GM08714 (cell line): ENCODE results near the gene POLR2E.
"Not testable (repeated sequence)": the region's sequence is repeated elsewhere in the genome, so short reads cannot be mapped to it uniquely, and the experiment has no call there.

Experiments used
- H3K4me3 ChIP-seq: fragments of 200-500 bp; sonication (Bioruptor generic); 2 replicates; pipeline ENCODE4 v1.5.1; 2014; ENCODE audit warnings: mild to moderate bottlenecking, low read length, inconsistent platforms
- ZNF274 ChIP-seq: IDR thresholded peaks from 2 replicates; pipeline ENCODE4 v1.6.1; 2012; ENCODE audit warnings: mild to moderate bottlenecking, low read depth, low read length

The POLR2E gene

DNA sequence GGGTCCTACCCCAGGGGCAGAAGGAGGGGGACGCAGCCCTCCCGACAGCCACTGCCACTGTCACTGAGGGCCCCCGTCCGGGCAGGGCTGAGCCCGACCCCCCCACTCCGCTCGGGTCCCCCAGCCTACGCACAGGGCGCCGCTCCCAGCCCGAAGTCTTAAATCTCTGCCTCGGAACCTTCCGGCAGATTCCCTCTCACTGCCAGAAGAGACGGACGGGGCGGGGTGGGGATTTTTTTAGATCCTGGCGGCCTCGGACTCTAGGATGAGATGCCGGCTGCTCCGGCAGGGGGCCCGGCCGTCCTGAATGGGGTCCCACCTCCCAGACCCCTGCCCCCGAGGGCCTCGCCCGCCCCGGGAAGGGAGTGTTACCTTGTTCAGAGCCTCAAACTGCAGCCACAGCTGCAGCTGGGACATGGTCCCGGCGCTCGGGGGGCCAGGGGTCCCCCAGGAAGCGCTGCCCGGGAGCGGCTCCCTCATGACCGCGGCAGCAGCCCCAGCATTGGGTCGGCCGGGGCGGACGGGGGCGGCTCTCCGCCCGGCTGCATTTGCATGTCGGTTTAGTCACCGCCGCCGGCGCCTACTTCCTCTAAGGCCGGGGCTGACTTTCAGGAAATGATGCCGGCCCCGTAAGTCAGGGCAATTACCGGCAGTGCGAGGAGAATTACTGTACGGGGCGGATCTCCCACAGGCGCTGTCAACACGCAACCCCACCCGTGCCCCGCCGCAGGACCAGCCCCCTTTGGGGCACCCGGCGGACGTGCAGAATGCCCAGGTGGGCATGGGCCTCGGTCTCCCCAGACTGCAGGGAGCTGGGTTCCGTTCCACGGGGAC, 36.8 kb upstream of the POLR2E start:
- TF ChIP-seq ZNF274 = no peak
- H3K4me3 ChIP-seq = peak overlapping the region; percentile 70; the same call in 1 of the 2 replicates

DNA sequence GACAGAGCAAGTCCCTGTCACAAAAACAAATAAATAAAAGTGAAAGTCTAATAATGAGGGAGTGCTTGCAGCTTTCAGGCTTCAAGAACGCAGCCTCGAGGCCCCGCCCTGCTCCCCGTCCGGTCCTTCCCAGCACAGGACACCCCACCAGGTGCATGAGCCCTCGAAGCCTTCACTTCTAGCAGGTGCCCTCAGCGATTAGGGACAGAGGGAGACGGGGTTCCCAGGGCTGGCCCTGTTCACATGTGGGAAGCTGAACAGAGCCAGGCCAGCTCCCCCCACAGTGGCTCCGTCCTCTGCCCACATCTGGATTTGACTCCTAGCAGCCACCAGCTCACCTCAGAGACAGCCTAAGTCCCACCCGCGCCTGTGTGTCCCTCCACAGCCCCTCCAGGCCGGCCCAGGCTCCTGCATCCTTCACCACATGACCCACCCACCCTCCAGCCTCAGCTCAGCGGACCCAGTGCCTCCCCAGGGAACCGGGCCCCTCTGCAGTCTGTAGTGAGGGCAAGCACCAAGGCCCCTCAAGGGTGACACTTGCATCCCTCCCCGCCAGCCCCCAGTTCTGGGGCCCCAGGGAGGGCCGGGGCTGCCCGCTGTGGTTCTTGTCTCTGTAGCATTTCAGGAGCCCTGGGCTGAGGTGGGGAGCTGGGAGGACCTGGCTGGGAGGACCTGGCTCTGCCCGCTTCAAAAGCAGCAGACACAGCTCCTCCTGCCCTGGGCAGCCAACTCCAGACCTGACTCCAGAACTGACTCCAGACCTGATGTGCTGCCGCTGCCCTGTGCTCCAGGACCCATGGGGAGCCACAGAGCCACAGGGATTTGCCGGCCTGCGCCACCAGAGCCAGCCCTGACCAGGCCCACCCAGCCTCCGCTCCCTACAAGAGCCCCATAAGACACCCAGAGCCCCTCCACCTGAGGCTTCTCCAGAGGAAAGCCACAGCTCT, 35.9 kb upstream of the POLR2E start:
- no peak for TF ChIP-seq ZNF274

DNA sequence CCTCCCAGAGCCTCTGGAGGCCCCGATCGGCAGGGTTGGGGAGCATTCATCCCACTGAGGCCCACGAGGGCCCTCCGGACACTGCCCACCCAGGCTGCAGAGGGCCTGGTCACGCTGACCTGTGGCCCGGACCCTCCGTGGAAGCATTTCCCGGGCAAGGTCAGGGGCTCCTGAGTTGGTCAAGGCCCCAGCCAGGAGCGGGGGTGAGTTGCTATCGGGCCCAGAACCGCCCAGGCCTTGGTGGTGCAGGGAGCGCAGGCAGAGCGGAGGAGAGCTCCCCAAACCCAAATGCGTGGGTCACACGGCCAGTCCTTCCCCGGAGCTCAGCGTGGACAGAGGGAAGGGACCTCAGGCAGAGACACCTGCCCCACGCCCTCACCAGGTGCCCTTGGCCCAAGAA, 34.4 kb upstream of the POLR2E start:
- no peak overlapping the region for H3K4me3 ChIP-seq
- no peak for TF ChIP-seq ZNF274

More for the DNA sequence above, 35.9 kb upstream of the POLR2E start:
- peak overlapping the region; percentile 70; the same call in 1 of the 2 replicates for H3K4me3 ChIP-seq

DNA sequence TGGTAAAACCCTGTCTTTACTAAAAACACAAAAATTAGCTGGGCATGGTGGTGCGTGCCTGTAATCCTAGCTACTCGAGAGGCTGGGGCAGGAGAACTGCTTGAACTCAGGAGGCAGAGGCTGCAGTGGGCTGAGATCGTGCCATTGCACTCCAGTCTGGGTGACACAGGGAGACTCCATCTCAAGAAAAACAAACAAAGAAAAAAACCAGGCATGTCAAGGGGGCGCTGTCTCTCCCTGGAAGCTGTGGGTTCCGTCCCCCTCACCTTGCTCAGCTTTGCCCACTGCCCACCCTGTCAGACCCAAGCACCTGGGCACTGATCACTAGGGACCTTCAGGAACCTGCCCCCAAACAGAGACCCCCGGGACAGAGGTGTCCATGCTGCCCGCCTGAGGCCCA, 33.9 kb upstream of the POLR2E start:
- H3K4me3 ChIP-seq = not testable (repeated sequence)

DNA sequence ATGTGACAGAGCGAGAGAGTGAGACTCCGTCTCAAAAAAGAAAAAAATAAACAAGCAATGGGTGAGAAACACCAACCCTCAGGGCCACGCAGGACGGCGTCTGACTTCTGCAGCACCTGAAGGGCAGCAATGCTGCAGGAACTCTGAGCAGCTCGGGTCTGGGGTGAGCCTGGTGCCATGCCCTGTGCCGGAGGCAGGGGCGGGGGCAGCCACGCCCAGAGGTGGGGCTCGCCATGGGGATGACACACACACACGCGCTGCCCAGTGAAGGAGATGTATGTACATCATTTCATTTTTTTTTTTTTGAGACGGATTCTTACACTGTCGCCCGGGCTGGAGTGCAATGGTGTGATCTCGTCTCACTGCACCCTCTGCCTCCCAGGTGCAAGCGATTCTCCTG, 32.9 kb upstream of the POLR2E start:
- H3K4me3 ChIP-seq = no peak overlapping the region
- TF ChIP-seq ZNF274 = no peak

DNA sequence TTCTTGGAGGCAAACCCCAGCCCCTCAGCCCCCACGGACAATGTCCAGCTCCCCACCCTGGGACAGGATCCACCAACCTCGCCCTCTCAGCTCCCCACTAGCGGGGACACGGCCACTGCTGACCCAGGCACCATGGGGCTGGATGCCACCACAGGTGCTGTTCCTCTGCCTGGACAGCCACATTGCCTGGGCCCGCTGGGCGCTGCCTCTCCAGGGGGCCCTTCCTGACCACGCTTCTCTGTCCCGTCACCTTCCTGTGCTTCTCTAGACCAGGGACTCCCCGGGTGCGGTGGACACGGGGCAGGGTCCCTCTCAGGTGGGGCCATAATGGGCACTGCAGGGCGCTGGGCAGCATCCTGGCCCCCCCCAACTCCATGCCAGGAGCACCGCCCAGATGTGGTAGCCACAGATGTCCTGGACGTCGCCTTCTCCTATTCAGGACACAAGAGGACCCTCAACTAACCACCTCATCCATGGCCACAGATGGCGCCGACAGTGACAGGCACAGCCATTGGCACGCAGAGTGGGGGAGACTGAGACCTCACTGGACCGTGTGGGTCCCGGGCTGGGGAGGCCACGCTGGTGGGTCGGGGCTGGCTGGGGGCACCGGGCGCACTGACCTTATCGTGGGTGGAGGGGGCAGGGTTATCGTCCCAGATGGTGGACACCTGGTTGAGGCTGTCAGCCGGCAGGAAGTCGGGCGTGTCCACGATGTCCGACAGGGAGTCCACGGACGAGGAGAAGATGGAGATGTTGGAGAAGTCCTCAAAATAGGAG, 32.0 kb upstream of the POLR2E start:
- TF ChIP-seq ZNF274 = no peak
- H3K4me3 ChIP-seq = no peak overlapping the region

DNA sequence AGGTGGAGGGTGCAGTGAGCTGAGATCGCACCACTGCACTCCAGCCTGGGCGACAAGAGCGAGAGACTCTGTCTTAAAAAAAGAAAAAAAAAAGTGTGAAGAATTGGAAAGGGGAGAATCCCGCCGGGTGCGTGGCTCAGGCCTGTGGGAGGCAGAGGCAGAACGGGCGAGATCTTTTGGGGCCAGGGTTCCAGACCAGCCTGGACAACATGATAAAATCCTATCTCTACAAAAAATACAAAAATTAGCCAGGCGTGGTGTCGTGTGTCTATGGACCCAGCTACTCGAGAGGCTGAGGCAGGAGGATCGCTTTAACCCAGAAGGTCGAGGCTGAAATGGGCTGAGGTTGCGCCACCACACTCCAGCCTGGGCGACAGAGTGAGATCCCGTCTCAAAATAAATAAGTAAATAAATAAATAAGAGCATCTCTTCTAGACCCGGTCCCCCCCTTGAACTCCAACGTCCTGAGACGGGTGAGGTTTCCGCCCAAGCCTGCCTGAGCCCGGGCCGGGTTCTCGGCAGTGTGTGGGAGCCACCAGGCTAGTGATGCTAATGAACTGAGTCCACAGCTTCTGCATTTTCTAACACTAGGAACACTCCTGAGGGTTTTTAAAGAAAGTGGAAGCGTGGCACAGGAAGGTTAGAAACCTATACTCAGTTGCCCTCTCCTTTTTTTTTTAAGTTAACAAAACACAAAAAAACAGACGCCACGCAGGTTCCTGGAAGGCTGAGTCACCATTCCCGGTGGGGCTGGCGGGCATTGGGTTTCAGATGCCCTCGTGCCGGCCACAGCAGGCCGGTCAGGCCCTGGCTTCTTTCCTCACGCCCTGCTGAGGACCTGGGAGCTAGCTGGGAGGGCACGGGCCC, 30.7 kb upstream of the POLR2E start:
- TF ChIP-seq ZNF274 = no peak

DNA sequence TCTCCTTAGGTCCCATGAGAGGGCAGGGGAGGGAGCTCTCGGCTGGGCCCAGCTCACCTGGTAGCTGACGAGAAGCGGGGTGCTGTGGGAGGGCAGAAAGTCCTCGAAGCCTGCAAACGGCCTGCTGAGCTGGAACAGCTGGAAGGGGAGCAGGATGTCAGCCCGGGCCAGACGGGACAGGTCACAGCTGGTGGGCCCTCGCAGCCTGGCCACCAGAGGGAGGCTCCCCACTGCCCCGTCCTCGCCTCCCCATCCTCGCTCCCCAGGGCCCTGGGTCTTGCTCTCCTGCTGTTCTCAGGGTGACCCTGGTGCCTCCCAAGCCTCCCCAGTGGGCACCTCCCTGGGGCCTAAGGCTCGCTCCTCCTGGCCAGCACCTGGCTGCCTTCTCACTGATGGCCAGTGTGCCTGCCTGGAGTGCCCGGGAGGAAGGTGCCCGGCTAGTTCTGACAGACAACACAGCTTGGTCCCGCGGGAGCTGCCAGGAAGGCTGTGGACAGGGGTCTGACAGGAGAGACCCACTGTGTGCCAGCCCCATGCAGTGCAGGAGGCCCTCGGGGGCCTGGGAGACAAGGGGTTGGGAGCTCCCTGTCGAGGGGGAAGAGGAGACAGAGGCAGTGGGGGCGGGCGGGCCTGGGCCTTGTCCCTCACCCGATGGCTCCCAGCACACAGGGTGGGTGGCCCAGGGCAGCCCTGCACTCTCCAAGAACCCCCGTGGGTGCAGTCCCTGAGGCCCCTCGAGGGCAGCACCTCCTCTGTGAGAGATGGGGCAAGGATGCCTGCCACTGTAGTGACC, 28.9 kb upstream of the POLR2E start:
- no peak overlapping the region for H3K4me3 ChIP-seq
- no peak for TF ChIP-seq ZNF274

More for the DNA sequence above, 30.7 kb upstream of the POLR2E start:
- H3K4me3 ChIP-seq = no peak overlapping the region

DNA sequence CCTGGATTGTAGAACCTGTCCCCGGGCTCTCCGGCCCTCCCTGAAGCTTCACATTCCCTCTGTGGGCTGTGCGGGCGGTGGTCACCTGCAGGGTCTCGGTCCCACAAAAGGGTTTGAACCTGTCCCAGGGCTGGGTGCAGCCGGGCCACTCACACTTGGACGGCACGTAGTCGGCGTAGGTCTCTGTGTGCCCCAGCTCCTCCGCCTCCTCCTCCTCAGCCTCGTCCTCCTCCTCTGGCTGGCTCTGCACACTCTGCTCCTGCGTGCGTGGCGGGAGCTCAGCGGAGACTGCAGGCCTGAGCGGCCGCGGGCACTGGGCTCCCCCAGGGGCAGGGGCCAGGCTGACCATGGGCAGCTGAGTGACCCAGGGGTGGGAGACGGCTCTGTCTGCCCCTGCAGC, 28.2 kb upstream of the POLR2E start:
- no peak overlapping the region for H3K4me3 ChIP-seq
- TF ChIP-seq ZNF274 = no peak

DNA sequence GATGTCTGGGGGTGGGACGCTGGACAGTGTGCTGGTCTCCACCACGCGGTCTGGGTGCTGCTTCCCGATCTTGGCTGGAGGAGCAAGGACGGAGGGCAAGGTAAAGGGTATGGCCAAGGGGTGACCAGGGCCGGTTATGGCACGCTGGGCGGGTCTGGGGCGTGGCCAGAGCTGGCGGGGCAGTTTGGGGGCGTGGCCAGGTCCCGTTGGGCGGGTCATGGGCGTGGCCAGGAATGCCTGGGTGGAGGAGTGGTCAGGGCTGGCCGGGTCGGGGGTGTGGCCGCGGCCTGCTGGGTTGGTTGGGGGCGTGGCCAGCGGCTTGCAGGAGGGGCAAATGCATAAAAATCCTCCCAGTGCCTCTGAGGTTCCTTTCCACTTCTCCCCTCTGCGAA, 27.8 kb upstream of the POLR2E start:
- TF ChIP-seq ZNF274 = no peak
- no peak overlapping the region for H3K4me3 ChIP-seq

DNA sequence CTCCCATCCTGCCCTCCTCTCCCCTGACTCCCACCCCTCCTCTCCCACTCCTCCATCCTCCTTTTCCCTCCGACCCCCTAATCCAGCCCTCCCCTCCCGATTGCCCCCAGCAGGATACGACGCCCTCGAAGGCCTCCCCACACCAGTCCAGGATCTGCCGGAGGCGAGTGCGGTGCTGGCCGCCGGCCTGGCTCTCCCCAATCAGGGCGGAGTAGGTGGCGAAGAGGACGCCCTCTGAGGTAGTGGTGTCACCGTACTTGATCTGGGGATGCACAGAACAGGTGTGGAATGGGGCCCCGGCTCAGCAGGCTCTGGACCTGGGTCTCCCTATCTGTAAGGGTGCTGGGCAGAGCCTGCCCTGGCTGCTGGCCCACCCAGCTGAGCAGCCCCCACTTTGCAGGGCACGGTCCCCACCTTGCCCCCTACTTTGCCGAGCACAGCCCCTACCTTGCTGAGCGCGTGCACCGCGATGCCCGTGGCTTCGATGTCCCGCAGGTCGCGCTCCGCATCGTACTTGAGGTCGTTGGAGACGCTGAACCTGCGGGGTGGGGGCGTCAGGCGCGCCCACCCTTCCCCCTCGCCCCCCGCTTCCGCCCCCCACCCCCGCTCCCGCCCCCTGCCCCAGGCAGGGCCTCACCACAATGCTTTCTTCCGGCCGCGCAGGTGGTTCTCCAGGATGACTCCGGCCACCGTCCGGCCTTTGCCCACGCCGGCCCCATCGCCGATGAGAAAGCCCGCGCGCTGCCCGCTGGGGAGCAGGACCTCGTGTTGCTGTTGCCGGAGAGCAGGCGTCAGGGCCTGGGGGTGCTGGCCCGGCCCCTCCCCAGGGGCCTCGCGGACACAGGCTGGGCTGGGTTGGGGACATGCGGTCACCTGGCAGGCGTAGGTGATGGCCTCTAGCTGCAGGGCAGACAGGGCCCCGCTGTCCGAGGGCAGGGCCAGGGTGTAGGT, 27.1 kb upstream of the POLR2E start:
- TF ChIP-seq ZNF274 = no peak
- H3K4me3 ChIP-seq = no peak overlapping the region
